ENCODE results near the gene TBC1D21.
A peak's percentile ranks its signal among the peaks of the same experiment; 100 is the strongest.

TBC1D21 gene

DNA sequence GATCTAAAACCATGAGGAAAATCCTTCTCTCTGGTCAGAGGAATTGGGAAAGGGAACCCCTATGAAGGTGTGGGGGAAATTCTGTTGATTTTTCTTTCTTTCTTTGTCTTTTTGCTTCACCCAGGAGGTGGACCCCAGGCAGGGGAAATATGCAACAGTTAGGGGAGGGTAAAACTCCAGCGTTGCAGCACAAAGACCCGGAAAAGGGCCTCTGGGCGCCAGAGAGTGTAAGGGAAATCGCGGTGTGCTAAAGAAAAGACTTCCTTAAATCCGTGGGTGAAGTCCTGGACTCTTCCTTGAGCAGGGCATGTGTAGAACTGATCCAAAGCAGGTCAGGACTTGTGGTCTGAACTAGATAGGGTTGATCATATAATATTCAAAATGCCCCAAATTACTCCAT is 11.1 kb upstream of the TBC1D21 start:
- DNase-seq, result no peak

DNA sequence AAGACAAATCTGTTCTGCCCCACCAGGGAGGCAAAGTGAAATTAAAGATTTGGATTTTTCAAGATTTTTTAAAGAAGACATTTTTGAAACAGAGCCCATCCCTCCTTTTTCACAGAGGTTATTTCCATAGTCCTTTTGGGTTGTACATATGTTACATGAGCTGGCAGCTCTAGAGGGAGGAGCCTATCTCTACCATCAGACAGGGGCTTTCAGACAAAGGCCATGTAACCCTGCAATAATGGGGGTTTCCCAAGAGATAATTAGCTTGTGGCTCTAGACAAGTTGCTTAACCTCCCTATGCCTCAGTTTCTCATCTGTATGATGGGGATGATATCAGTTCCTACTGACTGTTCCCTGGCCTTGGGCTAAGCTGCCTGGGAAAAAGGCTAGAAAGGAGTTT is 8.0 kb upstream of the TBC1D21 start:
- no peak for DNase-seq

DNA sequence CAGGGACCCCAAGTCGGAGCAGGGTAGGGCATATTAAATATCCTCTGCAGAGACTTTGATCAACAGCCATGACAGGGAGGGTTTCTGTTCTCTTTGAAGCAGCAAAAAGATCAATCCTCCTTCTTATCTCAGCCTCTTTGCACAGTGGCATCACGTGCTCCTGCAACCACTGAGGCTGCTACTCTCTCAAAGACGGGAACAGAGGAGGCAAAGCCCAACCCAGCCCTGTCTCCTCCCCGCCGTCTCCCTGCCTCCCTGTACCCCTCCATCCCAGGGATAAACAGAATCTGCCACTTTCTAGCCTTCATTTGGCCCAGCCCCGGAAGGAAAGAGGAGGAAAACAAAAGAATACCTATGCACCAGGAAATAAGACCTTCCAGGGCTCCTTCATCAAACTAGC is 7.5 kb upstream of the TBC1D21 start:
- DNase-seq, result no peak

DNA sequence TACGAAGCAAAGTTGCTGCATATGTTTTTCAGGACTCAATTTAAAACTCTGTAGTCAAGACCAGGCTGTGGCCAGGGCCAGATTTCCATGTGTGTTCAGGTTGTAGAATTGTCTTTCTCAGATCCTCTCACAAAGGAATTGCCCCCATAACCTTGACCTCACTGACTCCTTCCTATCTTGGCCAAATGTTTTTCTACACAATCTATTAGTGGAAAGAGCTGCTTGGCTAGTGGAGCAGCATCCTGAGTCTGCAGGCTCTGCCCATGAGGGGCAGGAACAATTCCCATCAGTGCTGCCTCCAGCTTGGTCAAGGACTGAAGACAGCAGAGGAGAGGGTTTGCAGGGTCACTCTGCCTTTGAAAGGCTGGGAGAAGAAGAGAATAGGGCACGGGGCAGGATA is 6.9 kb upstream of the TBC1D21 start:
- no peak for DNase-seq

DNA sequence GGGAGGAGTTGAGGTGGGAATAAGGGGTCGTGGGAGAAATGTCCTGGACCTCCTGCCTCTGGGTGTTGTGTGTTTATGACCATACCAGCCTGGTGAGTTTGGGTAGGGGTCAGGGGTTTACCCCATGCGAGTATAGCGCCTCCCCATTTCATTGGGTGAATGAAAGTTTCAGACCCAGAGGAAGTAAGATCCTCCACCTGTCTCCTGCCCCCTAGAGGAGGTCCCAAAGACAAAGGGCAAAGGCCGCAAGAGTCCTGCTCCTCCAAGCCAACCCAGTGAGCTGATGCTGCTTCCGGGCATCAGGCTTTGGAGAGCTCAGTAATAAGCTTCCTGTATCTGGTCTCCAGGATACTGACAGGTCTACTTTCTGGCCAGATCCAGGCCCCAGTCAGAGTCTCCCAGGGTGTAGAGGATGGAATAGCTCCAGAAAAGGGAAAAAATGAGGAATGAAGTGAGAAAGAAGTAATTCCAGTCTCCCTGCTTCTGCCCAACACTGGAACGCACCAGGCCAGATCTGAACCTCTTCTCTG is 6.4 kb upstream of the TBC1D21 start:
- no peak for DNase-seq

DNA sequence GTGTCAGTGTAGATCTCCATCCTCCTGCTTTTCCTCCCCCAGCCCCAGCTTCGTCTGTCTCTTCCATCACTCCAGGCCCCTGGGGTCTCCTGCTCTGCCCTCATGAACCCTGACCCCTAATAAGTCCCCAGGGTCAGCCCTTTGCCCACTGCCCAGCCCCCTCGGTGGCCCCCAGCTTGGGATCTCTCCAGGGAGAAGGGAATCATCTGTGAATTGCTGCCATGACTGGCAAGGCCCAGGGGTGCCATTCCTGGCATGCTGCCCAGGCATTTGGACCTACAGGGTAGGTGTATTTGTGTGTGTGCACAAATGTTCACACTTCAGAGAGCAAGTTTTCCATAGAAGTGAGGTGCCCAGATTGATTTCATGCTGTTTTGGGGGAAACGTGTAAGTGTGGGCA is 5.9 kb upstream of the TBC1D21 start:
- no peak for DNase-seq

DNA sequence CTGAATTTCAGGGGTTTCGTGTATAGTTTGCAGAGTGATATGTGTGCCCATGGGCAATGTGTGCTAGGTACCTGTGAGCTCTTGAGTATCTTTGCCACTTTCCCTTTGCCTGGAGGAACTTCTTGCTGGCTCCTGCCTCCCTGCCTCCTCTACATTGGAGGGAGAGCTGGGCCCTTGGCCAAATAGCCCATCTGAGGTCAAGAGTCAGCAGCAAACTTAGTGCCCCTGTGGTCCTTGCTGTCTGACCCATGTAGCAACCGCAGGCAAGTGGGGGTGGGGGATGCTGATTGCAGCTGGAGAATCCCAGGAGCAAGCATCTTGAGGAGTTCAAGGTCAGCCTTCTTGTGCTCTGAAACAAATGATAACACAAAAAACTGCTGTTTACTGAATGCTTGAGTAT is 5.4 kb upstream of the TBC1D21 start:
- DNase-seq, result no peak

DNA sequence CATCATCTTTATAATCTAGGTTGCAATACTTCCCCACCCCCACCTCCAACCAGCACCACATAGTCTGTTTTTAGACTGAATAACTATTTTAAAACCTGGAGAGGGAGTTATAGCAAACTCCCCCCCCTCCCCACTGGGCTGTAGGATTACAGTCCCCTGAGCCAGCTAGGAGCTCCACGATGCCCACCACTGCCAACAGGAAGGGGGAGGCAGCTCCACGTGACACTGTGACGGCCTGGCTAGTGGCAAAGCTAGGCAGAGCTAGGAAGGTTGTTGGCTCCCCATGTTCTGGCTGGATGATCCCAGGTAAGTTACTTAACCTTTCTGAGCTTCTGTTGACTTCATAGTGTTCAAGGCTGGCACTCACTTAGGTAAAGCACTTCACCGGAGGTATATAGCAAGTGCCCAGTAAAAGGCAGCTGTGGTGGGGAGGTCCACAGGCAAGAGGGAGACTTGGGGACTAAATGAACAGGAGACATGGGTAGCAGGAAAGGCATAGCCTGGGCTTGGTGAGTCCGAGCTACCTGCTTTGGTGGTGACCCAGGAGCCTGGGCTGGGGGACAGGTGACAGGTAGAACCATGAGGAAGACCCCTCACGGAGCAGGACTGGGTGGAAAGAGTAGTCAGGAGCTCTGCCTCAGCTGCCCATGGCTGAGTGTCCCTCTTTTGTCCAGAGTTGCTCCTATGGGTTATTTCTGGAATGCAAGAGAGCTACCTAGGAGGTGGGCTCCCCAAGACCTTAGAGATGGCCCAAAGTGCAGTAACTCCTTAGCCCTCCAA is 4.0 kb upstream of the TBC1D21 start:
- DNase-seq, result no peak

DNA sequence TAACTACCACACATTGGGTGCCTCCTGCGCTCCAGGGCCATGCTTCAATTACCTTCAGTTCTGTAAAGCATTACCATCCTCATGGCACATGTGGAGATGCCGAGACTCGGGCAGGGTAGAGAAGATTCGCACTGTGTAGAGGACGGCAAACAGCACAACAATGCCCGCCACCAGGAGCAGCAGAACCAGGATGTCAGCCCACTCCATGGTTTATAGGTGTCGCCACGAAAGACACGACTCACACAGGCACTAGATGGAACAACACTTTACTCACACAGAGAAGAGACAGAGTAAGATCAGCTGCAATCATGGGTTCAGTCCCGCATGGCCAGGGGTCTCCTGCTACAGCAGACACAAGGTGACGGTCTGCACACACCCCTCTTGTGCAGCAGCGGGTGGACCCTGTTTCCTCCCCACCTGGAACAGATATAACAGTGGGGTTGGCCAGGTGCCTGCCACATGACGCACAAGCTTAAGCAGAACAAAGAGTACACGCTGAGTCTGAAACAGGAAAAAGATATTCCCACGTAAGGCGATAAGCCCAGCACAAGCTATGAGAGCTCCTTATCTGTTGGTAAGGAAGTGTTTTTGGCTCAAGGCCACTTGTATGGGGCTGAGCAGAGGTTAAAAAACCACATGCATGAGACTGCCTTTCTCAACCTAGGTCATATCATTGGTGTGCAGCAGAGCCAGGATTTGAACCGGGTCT is 2.5 kb upstream of the TBC1D21 start:
- DNase-seq, result peak; percentile 99

DNA sequence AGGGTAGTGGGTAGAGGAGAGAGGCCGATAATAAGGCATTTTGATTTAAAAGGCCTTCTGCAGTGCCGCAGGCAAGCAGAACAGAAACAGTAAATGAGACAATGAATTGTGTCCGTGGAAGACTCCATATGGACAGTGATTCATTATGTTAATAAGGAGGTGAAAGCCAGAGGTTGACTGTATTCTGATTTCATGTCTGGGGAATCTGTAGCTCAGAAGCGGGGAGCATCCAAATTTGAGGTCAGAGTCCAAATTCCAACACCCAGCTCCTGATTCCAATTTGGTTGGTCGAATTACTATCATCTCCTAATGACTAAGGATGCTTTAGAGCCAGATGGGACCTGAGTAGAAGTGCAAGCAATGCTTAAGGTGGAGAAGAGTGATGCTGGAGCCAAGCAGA is 1.0 kb upstream of the TBC1D21 start:
- DNase-seq, result peak; percentile 75

DNA sequence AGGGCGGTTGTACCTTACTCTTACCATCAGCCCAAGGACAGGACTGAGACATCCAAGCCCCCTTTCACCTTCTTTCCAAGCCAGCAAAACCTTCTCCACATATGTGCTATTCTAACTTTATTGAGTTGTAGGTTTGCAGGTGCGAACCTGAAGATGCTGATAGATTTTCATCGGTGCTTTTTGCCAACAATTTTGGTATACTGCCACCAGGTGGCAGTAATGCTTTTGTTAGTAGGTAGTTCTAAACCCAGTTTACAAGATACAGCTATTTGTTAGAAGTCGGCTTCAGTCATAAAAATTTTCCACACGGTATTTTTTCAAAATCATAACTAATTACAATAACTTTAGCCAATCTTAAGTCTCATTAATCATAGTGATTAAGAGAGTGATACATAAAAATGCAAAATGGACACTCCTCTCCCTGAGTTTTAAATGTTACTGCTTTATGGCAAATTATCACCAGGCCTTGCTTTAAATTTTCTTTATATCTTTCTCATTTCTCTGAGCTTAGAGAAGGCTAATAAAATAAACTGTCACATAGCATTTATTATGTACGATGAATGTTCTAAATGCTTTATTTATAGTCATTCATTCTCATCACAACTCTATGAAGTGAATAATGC is 636 bp downstream of the TBC1D21 start:
- DNase-seq, result peak; percentile 41

DNA sequence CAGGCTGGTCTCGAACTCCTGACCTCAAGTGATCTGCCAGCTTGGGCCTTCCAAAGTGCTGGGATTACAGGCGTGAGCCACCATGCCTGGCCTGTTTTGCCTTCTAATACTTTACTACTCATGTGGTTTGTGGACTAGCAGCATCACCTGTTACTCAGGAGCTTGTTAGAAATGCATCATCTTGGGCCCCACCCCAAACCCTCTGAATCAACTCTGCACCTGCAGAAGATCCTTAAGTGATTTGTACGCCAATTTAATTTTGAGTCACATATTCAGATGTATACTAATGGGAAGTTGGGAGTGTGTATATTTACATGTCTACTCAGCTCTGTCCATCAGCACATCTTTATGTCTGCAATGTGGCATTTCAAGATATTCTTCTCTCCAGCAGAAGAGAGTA is 6.1 kb downstream of the TBC1D21 start:
- DNase-seq, result no peak

DNA sequence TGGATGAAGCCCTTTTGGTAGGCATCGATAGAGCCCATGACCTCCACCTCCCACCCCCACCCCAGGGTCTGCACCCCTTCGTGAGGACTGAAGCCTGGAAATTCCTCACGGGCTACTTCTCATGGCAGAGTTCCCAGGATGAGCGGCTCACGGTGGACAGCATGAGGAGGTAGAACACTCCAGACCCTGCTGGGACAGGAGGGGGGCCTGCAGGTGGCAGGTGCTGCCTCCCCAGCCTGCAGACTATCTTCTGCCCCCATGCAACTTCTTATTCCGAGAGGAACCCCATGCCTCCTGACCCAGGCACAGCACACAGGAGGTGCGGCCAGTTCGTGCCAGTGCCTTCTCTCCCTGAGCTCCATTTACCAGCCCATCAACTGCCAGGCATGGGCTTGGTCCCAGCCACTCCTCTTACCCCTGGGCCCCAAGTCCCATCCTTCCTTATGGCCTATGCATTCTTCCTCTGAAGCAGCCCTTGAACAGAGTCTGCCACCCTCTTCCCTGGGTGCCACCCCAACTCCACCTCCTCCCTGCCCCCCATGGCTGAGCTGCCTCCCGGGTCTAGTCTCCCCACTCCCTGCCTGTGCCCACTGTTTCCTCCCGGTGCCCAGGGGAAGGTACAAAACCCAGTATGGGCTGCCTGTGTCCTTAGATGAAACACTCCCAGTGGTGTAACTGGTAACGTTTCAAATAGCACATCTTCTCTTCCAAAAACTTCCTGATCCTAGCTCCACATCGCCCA is 8.4 kb downstream of the TBC1D21 start:
- no peak for DNase-seq

DNA sequence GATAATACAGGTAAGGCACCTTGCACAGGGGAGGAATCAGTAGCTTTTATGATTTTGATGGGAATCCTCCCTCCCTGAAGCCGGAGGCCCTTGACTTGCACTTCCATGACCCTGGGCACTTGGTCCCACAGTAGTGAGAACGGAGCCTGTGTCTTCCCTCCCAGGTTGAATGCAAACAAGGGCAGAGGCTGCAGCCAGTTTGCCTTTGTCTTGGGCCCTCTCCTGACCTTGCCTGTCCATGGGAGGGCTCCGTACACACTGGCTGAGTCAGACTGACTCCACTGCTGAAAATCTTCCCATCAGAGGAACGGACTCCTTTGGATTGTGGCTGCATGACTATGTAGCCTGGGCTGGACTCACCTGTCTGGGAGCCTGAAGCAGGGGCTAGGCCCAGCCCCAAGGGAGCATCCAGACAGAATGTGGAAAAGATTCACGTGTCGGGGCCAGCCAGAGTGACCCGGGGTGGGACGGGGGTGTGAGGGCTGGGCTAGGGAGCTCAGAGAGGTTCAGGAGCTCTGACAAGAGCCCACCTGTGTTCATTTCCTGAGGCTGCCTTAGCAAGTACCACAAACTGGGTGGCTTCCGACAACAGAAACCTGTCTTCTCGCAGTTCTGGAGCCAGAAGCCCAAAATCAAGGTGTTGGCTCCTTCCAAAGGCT is 9.5 kb downstream of the TBC1D21 start:
- DNase-seq, result no peak

DNA sequence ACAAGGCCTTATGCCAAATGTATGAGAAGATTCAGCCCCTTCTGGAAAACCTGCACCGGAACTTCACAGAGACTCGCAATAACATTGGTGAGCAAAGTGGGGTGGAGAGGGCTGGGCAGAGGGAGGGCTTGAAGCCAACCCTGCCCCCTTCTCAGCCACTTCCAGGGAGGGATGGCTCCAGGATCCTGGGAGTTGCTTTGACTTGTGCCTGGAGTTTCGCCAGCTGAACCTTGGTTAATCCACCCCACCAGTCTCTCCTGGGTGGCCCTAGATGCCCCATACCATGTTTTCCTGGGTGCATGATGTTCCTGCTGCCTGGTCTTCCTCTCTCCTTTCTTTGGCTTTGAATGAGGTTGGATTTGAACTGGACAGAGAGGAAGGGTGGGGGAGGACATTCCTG is 10.8 kb downstream of the TBC1D21 start:
- no peak for DNase-seq

DNA sequence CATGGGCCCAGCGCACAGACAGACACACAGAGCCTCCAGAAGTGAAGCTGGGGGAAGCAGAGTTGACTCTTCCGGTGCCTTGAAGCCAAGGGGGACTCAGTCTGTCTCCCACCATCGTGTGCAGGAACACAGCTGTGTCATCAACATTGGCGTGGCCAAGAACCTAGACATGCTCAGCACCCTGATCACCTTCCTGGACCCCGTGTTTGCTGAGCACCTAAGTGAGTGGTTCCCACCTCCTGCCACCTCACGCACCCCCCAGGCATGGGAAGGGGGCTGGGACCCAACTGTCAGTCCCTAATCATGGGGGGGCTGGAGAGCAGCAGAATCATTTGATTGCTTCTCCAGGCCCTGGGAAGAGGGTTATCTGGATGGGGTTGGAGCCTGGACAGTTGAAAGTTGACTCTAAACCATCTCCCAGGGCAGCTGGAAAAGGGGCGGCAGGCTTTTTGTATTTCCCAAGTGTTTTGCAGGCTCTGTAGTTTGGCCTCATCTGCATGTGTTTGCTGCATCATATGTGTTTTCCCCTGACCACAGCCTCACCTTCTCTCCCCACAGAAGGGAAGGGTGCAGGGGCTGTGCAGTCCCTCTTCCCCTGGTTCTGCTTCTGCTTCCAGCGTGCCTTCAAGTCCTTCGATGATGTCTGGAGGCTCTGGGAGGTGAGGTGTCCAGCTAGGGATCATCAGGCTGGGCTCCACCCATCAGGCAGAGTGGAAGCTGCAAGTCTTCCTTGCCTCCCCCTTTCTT is 12.8 kb downstream of the TBC1D21 start:
- no peak for DNase-seq

DNA sequence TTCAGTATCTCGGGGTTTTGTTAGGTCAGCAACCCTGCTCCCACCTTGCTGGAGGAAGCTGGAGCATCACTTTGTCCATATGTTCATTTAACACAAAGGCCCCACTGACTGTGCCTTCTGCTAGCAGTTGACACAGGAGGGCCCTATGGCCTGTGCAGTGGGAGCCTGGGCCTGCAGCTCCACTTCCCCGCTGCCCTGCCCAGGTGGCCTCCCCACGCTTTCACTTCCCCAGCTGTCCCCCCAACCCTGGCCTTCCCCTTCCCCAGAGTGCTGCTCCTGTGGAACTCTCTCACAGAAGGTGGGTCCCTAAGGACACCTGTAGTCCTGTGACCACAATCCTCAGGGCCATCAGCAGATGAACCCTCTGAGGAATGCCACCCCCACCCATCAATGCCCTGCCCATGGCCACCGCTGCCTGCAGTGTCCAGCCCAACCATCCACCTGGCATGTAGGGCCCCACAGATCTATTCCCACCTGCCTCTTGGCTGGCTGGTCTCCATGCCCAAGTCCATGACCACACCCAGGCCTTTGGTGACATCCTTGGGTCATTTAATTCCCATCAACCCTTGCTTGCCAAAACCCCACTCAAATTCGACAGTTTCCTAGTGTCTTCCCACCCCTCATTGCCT is 13.5 kb downstream of the TBC1D21 start:
- no peak for DNase-seq

DNA sequence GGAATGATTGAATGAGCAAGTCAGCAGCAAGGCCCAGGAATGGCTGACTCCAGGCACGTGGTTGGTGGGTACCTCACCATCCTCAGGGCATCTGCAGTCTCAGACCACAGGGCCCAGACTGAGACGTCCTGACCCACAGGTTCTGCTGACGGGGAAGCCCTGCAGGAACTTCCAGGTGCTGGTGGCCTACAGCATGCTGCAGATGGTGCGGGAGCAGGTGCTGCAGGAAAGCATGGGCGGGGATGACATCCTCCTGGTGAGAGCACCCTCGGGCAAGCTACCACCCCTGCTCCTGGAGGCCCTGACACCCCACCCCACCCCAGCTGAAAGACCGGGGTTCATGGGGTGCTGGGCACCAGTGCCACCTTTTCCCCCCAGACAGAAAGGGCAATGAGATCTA is 14.1 kb downstream of the TBC1D21 start:
- DNase-seq, result no peak

DNA sequence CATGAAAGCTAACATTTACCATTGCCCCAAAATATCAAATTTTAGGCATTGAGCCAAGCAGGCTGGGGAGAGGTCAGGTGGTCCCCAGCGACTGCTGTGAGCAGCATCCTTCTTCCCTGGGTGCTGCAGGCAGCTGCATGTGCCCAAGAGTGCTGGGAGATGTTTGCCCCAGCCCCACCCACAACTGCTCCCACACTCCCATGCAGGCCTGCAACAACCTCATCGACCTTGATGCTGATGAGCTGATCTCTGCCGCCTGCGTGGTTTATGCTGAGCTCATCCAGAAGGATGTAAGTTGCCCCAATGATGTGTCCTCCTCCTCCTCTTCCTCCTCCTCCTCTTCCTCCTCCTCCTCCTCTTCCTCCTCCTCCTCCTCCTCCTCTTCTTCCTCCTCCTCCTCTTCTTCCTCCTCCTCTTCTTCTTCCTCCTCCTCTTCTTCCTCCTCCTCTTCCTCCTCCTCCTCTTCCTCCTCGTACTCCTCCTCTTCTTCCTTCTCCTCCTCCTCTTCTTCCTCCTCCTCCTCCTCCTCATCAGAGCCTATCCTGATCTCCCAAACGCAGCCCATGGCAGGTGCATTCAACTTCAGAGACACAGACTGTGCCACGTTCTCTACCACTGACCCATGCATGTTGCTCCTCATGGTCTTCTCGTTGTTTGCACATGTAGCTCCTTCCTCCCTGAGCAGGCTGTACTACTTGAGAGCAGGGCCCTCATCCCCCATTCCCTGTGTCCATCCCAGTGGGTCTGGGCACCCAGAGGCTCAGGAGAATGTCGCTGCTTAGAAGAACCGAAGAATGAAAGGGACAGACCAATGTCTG is 15.1 kb downstream of the TBC1D21 start:
- no peak for DNase-seq

DNA sequence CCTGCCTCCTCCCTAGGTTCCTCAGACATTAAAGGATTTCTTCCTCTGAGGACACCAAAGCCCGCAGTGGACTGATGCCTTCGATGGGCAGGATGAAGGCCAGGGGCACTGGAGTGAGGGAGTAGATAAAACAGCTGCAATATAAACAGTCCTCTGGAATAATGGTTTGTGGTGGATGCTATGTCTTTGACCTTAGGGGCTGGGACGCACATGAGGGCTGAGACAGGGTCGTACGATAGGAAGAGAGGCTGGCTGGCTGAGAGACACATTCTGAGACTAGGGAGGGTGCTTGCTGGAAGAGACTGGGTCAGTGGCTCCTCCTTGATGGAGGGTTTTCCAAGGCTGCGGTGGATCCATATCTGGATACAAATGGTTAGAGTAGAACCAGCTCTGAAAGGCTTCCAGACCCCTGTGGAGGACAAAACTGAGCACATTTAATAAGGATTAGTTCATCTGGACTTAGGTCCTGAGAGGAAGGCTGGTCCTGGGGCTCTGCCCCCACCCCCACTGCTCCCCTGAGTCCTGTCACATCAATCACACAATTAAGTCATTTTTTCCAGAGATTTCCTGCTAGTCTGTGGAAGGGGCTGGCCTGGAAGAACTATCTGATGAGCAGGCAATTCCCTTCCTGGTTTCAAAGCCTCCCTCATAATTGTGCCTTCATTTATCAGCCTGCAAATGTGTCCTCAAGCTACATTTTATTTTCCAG is 15.8 kb downstream of the TBC1D21 start:
- no peak for DNase-seq

Data from NCI-H226 (cell line).